HG02870 (cell line): ENCODE measurements around the gene ECI1.
A peak's percentile ranks its signal among the peaks of the same experiment; 100 is the strongest.
"Not testable (repeated sequence)": the region's sequence is repeated elsewhere in the genome, so short reads cannot be mapped to it uniquely, and the experiment has no call there.

Experiments
- ATAC-seq: cut with Tn5 transposase; IDR thresholded peaks from one replicate; pipeline ENCODE4 v1.9.1; 2021; ENCODE audit warnings: mild to moderate bottlenecking, moderate library complexity; ENCODE audit not compliant: unreplicated experiment

ECI1 gene

DNA sequence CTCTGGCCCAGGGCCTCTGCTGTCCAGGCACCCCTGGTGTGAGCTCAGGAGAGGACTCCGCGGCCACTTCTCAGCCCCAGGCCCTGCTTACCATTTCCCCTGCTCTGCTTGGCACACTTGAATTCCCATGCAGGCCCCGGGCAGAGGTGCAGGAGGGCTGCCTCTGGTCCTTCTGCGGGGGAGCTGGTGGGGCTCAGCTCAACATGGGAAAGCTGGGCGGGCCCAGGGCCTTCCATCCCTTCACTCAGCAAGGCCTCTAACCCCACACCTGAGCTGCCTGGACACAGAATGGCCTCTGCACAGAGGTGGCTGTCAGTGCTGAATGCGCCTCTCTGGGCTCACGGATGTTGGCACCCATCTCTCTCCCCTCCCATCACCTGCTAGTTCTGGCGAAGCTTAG, 29.1 kb upstream of the ECI1 start:
- no peak for ATAC-seq

DNA sequence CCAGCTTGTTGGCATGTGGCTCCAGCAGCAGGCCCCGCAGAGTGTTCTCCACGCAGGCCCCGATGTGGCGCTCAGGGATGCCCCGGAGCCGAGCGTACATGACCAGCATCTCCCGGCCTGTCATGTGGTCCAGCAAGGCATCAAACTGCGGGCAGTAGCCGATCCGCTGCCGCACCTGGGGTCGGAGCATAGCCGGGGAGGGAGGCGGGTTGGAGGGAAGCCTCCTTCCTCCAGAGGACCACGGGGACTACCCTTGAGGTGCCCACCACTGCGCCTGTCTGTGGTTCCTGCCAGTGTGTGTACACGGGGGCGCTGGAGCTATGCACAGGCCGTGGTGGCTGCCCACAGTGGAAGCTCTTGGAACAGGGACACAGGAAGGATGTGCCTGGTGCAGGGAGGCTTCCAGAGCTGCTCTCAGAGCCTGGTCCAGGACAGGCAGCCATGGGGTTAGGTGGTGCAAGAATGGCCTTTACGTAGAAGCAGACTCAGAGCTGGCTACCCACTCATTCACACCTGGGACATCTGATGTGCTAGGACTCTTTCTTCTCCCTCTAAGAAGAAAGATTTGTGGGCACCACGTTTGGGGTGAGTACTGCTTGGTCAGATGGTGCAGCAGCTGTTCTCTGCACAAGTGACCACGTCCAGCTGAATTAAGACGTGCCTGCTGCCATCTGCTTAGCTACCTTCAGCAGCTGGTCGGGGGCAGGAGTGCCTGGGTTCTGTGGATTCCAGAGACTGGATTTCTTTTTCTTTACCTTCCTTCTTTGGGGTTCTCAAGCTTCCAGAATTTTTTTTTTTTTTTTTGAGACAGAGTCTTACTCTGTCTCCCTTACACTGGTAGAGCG, 27.8 kb upstream of the ECI1 start:
- no peak for ATAC-seq

DNA sequence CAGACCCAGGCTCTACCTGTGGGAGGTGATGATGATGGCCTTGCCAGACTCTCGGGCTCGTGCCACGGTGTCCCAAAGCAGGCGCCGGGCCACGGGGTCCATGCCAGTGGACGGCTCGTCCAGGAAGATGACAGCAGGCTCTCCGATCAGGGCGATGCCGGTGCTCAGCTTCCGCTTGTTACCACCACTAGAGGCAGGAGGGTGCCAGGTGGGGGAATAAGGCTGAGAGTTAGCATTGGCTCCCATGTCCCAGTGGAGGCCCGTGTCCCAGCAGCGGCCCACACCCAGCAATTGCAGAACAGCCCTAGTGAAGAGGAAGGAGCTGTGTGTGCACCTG, 26.9 kb upstream of the ECI1 start:
- no peak for ATAC-seq

DNA sequence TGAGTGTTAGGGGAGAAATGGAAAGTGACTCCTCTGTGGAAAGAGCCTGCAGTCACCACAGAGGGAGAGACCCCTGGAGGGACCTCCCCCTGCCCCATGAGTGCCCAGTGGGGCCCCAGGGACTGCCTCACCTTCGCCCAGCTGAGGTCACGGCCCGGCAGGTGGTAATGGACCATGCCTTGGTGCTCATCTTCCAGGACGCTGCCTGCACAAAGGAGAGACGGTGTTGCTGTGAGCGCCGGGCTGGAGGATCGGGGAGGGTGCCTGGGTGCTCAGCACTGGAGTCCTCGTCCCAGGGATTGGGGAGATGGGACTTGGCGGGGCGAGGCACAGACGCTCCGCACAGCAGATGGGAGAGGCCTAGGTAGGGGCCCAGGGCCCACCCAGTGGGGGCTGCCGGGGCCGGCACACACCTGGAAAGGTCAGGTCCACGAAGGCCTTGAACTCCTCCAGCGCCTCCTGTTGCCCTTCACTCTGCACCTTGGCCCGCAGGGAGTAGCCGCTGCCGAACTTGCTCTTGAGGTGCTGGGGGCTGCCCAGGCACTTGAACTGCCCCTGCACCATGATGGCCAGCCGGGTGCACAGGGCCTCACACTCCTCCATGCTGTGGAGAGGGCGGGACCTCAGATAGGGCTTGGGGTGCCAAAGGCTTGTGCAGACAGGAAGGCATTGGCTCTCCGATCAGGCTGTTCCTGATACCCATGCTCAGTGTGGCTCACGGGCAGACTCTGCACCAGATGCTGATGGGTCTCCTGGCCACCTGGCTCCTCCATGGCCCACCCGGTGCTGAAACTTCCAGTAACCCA, 26.3 kb upstream of the ECI1 start:
- ATAC-seq, result no peak

DNA sequence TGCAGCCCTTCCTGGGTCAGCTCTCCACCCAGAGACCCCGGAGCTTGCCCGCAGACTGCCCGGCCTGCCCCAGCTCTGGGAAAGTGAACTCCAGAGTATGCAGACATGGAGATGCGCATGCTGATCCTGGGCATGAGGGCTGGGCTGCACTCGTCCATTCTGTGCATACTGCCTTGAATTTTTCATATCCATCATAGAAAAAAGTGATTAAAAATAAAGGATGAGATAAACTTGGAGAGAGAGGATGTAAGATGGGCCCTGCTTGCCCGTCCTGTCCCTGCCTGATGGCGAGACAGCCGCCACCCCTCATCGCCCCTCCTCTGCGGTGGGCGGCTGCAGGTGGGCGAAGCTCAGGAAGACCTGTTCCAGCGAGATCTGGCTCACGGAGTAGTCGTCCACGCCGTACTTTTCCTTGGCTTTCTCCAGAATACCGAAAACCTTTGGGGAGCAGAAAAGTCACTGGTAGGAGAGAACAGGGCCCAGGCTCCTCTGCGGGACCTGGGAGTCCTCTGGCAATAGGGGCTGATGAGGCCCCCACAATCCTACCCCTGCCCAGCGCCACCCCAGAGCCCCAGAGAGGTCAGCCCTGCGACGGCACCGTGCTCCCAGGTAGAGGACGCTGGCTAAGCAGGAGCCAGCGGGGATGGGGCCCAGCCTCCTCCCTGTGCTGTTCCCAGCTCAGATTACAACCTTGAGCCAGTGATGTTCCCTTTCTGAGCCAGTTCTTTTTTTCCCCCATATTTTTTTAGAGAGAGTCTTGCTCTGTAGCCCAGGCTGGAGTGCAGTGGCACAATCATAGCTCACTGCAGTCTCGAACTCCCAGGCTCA, 25.2 kb upstream of the ECI1 start:
- ATAC-seq, result no peak

DNA sequence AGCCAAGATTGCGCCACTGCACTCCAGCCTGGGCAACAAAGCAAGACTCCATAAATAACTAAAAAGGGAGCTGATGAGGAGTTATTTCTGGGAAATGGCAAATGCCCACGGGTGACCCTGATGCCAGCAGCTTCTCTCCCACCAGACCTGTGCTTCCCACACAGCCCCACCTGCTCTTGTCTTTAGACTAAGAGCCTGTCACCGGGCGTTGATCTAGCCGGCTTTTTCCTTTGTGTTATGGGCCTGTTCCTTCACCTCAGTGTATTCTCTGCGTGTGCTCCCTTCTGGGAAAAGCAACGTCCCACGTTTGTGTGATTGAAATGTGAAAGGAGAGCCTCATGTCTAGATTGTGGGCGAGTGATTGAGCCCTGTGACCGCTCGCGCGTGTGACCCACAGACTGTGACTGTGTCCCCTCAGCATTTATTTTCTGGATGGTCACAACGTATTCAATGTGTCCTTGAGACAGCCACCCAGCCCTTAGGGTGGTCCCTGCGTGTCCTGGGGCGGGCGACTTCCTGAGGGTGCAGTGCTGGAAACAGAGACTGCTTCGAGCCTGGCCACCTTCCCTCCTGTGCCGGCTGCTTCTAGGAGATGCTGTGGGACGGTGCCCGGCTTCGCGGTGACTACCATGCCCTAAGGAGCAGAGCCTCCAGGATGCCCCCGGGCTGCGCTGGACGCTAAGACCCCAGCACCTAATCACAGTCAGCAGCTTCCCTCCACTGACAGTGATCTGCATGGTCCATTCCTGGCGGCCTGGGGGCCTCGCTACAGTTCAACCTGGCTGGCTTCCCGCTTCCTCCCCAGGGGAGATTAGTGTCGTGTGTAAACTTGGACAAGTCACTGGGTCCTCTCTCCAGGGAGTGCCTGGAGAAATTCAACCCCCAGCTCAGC, 24.3 kb upstream of the ECI1 start:
- no peak for ATAC-seq

DNA sequence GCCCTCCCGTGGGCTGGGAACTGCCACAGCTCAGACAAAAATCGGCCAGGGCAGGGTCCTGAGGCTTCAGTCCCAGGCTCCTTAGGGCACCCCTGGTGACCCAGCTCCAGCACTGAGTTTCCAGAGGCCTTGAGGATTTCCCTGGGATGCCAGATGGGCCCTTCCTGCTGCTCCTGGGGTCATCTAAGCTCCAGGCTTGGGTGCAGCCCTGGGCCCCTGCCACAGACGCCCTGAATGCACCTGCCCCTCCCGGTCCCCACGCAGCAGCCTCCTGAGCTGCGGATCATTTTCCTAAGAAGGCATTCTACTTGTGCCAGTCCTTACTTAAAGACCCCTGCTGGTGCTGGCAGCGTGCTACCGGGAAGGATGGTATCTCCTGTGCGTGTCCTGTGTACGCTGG, 22.5 kb upstream of the ECI1 start:
- ATAC-seq, result no peak

DNA sequence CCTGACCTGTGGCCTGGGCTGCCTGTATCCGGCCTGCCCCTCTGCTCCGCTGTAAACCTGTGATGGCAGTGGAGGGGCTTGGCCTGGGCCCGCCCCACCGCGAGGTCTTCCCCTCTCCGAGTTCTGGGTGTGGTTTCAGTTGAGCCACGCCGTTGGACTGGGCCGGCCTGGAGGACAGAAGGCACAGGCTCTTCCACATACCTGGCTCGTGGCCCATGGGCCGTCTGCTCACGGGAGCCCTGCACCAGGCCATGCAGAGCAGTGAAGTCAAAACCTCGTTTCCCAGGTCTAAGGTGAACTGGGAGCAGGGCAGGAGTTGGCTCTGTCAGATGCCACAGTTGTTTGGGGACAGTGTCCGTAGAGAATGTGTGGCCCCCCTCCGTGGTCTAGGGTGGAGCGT, 22.1 kb upstream of the ECI1 start:
- no peak for ATAC-seq

DNA sequence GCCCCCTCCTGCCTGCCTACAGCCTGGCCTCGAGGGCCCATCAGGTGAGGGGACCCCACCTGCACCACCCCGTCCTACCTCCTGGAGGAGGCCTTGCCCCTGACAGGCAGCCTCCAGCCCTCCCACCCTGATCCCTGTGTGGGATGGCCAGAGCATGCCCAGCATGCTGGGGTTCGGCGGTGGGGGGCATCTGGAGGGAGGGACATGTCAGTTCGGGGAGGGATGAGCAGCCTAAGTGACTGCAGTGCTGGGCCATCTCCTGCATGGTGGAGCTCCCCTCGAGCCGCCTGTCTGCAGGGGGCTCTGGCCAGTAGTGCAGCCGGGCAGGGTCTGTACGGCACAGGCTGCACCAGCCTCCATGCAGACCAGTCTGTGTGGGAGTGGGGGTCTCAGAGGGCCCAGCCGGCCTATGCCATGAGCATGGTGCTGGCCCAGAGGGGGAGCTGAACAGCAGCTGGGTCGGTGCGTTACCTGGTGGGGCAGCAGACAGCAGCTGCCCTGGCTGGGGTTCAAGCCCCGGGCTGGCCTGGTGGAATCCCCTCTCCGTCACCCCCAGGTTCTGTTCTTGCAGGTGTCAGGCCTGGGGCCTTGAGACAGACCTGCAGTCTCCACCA, 20.6 kb upstream of the ECI1 start:
- no peak for ATAC-seq

DNA sequence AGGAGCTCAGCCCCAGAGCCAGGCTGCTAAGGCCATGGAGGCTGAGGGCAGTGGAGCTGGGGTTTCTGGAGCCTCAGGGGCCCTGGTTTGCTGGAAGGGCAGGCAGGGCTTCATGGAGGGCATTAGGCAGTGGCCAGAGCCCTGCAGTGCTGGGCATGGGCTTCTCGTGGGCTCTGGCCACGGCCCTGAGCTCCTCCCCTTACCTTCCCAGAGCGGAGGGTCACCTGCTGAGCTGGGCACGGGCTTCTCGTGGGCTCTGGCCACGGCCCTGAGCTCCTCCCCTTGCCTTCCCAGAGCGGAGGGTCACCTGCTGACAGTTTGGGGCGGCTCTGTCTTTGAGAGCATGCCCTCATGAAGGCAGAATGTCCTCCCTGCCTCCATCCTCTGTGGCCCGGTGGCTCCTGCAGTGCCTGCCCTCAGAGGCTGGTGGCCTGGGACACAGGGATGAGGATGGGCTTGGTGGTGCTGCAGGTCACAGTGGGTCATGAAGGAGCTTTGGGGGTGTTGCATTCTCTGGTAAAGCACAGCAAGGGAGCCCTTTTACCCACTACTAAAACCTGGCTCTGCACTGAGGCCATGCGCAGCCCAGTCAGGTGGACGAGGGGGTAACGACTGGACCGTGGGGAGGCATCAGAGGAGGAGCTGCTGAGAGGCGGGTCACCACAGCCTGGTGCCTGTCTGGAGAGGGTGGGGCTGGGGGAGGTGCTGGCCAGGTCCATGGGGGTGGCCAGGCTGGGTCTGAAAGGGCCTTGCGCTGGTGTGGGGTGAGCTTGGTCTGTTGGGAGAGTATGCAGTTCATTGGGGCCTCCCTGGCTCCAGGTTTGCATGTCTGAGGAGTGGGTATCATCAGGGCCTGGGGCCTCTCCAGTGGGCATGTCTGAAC, 19.4 kb upstream of the ECI1 start:
- ATAC-seq, result no peak

DNA sequence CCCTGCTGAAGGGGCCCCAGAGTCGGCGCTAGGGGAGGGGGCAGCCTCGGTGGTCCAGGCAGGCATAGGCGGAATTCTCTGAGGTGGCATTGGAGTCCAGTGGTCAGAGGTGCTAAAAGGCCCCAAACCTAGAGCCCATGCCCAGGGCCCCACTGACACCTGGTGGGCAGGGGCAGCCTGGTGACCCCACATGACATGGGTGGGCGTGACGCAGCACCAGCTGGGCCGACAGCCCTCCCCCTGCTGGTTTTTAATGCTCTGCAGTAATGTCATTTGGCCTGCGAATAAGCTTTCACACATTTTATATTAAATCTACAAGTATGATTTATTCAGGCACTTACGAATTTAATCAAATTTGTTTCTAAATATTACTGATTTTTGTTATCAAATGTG, 18.7 kb upstream of the ECI1 start:
- ATAC-seq, result no peak

DNA sequence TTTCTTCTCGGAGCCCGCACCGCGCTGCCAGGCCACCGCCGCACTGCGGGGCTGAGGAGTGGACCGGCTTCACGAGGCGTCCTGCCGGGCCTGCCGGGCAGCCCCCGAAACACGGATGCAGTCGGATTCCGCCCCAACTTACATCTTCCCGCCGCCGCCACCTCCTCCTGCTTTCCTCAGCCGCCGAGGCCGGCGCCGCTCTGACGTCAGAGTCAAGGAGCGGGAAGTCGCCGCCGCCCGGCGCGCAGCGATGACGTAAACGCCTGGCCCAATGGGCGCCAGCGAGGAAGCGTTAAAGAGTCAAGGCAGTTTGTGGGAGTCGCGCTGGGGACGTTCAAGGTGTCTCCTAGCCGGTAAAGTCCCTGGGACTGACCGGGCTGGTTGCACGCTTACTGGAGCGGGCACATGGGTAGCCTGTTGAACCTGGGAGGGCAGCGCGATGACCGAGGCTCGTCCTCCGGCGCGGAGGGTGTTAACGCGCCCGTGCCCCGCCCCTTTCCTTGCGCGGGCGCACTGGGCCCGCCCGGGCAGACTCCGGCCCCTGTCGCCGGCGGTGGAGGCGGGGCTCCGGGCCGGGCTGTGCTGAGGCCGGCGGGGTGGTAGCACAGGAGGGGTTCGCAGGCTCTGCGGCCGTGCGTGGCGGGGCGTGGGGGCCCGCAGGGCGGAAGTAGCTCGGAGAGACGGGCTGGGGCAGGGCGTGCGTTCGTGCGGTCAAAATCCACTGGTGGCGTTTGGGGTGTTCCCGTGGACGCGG, 16.7 kb upstream of the ECI1 start, which contains the start of gene RNPS1:
RNPS1 (minus strand) TSS at position 214 of the 754 bp plus-strand sequence. CDS start 3,483 bp downstream, outside the sequence.
- ATAC-seq, result peak; percentile 74

DNA sequence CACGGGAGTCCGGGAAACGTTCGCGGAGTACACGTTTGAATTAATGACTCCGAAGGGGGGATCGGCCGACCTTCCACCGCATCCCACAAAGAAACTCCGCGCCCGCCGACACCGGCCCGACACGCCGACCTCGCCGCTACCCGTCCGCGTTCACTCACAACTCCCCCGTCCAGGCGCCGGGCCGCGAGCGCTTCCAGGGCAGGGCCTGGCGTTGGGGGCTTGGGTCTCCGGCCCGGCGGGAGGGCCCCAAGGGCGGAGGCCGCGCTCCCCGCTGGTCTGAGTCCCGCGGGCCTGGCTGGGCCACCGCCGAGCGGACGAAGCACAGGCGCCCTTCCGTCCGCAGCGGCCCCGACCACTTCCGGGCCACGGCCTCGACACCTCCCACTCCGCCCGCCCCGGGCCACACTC, 16.1 kb upstream of the ECI1 start:
- peak; percentile 46 for ATAC-seq

DNA sequence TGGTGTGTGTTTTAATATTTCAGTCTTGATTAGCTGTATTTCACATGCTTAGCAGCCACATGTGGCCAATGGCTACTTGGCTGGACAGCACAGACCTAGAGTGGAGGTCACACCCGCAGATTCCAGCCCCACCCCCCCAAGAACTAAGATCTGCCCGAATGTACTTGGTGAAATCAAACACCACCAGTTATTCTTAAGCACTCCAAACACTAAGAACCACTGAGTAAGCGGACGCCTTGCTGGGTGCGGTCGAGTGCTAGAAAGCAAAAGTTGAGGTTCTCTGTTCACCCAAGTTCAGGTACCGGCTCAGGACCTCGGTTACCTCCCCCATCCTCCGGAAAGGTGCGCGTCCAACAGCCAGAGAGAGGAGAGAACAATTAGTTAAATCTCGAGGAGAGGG, 15.5 kb upstream of the ECI1 start:
- ATAC-seq, result not testable (repeated sequence)

DNA sequence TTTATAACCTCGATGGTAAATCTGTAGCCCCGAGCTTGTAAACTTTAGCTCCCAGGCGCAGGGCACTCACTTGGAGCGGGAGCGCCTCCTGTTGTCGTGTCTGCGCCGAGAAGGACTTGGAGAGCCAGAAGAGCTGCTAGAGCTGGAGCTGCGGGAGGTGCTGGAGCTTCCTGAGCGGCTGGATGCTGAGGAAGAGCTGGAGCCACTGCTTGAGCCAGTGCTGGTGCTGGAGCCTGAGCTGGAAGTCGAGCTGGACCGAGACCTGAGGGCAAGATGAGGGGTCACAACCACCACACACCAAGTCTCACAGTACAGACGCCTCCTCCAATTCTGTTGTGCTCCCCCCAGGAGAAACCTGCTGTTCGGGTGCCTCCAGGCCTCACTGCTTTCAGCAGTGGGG, 11.6 kb upstream of the ECI1 start:
- ATAC-seq, result not testable (repeated sequence)

DNA sequence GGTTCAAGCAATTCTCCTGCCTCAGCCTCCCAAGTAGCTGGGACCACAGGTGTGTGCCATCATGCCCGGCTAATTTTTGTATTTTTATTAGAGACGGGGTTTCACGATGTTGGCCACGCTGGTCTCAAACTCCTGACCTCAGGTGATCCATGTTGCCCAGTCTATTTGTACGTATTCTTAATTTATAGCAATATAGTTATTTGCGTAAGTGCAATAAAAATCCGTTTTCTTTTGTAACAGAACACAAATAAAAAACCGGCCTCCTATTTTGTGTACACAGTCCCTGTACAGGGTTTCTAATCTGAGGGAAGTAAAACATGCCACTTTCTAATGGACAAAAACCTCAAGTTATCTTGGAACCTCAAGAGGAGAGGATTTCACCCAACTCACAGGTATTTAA, 8.9 kb upstream of the ECI1 start:
- no peak for ATAC-seq

DNA sequence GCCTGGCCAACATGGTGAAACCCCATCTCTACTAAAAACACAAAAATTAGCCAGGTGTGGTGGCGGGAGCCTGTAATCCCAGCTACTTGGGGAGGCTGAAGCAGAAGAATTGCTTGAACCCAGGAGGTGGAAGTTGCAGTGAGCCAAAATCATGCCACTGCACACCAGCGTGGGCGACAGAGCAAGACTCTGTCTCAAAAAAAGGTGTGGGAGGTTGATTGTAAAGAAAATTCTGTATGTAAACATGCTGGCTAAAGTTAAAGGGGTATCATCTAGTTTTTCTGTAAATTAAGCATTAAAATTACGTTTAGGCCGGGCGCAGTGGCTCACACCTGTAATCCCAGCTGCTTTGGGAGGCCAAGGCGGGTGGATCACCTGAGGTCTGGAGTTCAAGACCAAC, 7.1 kb upstream of the ECI1 start:
- not testable (repeated sequence) for ATAC-seq

DNA sequence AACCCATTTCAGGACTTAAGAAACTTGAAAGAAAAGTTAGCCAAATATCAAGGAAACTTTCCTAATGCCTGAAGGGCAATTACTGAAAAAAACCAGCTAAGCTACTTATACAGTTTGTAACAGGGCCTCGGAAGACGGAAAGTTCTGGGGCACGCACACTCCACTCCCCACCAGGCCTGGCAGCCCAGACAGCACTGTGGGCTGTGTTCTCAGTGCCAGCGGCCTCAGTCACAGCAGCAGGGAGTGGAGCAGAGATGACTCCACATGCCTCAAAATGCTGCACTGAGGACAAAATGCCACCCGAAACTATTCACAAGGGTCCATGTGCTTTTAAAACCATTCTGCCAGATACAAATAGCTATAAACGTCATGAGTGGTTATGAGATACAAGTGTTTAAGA, 6.3 kb upstream of the ECI1 start:
- no peak for ATAC-seq
